Gastroesophageal sphincter (tissue), 3 donors: ENCODE measurements around the gene WDR64.

ENCODE experiments used
- EP300 ChIP-seq: sonication (generic); formaldehyde crosslinking; IDR thresholded peaks from one replicate; pipeline ENCODE4 v1.6.1; 2017; ENCODE audit warnings: antibody characterized with exemption, mild to moderate bottlenecking
- POLR2A ChIP-seq, 2 donors: fragments of 450-650 bp; IDR thresholded peaks; one replicate each; pipeline ENCODE4 v1.6.1; 2017; ENCODE audit warnings: antibody characterized with exemption in 2 of 2, mild to moderate bottlenecking in 2 of 2, moderate library complexity in 1 of 2
- POLR2AphosphoS5 ChIP-seq: sonication (generic); formaldehyde crosslinking; IDR thresholded peaks from one replicate; pipeline ENCODE4 v1.6.1; 2017; ENCODE audit warnings: antibody characterized with exemption
- TF ChIP-seq, protein P1 (sequence below), 4 experiments: fragments of 200-600 bp in 2 of 4; fragments of 450-650 bp in 2 of 4; sonication (generic) in 1 of 4; IDR thresholded peaks; one replicate each; pipeline ENCODE4 v1.5.1; 2017 to 2019; ENCODE audit warnings: antibody characterized with exemption in 4 of 4, mild to moderate bottlenecking in 2 of 4, moderate library complexity in 2 of 4

GRCh38 chr1:241679404-241679803 lies 27.3 kb downstream of the WDR64 start:
- TF ChIP-seq, protein P1, sequence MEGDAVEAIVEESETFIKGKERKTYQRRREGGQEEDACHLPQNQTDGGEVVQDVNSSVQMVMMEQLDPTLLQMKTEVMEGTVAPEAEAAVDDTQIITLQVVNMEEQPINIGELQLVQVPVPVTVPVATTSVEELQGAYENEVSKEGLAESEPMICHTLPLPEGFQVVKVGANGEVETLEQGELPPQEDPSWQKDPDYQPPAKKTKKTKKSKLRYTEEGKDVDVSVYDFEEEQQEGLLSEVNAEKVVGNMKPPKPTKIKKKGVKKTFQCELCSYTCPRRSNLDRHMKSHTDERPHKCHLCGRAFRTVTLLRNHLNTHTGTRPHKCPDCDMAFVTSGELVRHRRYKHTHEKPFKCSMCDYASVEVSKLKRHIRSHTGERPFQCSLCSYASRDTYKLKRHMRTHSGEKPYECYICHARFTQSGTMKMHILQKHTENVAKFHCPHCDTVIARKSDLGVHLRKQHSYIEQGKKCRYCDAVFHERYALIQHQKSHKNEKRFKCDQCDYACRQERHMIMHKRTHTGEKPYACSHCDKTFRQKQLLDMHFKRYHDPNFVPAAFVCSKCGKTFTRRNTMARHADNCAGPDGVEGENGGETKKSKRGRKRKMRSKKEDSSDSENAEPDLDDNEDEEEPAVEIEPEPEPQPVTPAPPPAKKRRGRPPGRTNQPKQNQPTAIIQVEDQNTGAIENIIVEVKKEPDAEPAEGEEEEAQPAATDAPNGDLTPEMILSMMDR (IDR thresholded peaks at IDR 0.05) = no peak
- no peak for TF ChIP-seq EP300
- TF ChIP-seq POLR2A (IDR thresholded peaks at IDR 0.05) = no peak
- no peak for TF ChIP-seq POLR2AphosphoS5
